HepG2 (cell line): ENCODE measurements around the gene COPS7B.

Source experiments
- HDAC1 ChIP-seq: sonication (generic); formaldehyde crosslinking; IDR thresholded peaks from 2 replicates; pipeline ENCODE4 v1.5.1; 2020; ENCODE audit warnings: mild to moderate bottlenecking, missing genetic modification reagents
- NFE2L2 ChIP-seq: fragments of 150-350 bp; IDR thresholded peaks from 2 replicates; pipeline ENCODE4 v1.6.1; 2014; ENCODE audit warnings: low read length
- ZNF335 ChIP-seq: sonication (generic); formaldehyde crosslinking; IDR thresholded peaks from 2 replicates; pipeline ENCODE4 v1.4.0; 2020; ENCODE audit warnings: missing genetic modification reagents
- TF ChIP-seq, protein P1 (sequence below): IDR thresholded peaks from 2 replicates; pipeline ENCODE4 v1.6.1; 2016
- TF ChIP-seq, protein P2 (sequence below): fragments of 450-650 bp; IDR thresholded peaks from 2 replicates; pipeline ENCODE4 v1.6.1; 2017

DNA sequence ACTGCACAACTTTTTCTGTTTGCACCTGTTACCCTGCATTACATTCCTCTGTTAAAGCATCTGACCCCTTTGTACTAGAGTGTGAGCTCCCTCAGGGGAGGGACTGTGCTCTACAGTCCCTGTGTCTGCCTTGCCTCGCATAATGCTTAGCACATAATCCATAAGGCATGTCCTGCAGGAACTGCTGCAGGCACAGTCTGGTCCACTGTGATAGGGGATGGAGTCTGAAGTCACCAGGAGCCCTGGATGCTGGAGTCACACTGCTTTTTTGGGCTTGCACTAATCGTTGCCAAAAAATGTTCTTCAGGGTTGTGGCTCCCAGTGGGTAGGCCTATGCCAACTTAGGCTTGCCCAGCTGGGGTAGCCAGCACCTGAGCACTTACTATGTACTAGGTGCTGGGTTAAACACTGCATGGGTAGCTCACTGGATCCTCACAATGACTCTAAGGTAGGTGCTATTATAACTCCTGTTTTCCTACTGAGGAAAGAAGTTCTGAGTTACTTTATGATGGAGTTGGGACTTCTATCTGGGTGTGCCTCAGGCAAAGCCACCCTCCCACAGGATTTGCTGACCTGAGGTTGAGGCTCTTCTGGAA, 33.3 kb downstream of the COPS7B start:
- TF ChIP-seq, protein P1, sequence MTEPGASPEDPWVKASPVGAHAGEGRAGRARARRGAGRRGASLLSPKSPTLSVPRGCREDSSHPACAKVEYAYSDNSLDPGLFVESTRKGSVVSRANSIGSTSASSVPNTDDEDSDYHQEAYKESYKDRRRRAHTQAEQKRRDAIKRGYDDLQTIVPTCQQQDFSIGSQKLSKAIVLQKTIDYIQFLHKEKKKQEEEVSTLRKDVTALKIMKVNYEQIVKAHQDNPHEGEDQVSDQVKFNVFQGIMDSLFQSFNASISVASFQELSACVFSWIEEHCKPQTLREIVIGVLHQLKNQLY (CRISPR knock-in tag): no peak
- no peak for TF ChIP-seq ZNF335 (CRISPR knock-in tag)
- no peak for TF ChIP-seq HDAC1 (CRISPR knock-in tag)
- no peak for TF ChIP-seq NFE2L2
- TF ChIP-seq, protein P2, sequence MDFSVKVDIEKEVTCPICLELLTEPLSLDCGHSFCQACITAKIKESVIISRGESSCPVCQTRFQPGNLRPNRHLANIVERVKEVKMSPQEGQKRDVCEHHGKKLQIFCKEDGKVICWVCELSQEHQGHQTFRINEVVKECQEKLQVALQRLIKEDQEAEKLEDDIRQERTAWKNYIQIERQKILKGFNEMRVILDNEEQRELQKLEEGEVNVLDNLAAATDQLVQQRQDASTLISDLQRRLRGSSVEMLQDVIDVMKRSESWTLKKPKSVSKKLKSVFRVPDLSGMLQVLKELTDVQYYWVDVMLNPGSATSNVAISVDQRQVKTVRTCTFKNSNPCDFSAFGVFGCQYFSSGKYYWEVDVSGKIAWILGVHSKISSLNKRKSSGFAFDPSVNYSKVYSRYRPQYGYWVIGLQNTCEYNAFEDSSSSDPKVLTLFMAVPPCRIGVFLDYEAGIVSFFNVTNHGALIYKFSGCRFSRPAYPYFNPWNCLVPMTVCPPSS: no peak
